CD4-positive, CD25-positive, alpha-beta regulatory T cell (primary cell): ENCODE data around the gene AMIGO2. TPM values are rescaled to one million over a fixed set of nuclear protein-coding genes. Genes with fewer than 3 reads are reported as not detected.

Source experiments
- ATAC-seq, 2 donors: fragments of 150-1000 bp; cut with Tn5 transposase; one replicate each; pipeline ENCODE4 v1.10.0; 2021; ENCODE audit warnings: low read depth in 2 of 2, moderate number of reproducible peaks in 2 of 2, moderate library complexity in 1 of 2
- DNase-seq, 3 donors: peaks; one replicate each; pipeline versions ENCODE4 v3.0.0 to v3.0.0-alpha.2; 2012 to 2022; ENCODE audit warnings: mixed read lengths in 1 of 3
- H3K27ac ChIP-seq: one replicate; pipeline ENCODE4 v1.7.0; 2013; ENCODE audit warnings: mild to moderate bottlenecking, low read length; ENCODE audit not compliant: insufficient read depth, poor library complexity, severe bottlenecking
- H3K27me3 ChIP-seq: one replicate; pipeline ENCODE4 v1.7.0; 2013; ENCODE audit warnings: low read length; ENCODE audit not compliant: control insufficient read depth, insufficient read depth
- H3K36me3 ChIP-seq: one replicate; pipeline ENCODE4 v1.7.0; 2013; ENCODE audit warnings: mild to moderate bottlenecking, low read length, moderate library complexity; ENCODE audit not compliant: control insufficient read depth, insufficient read depth
- H3K4me1 ChIP-seq: 2 replicates; pipeline ENCODE4 v1.7.0; 2013; ENCODE audit warnings: mild to moderate bottlenecking, low read length; ENCODE audit not compliant: insufficient read depth, control insufficient read depth, poor library complexity, severe bottlenecking
- H3K4me3 ChIP-seq: one replicate; pipeline ENCODE4 v1.7.0; 2013; ENCODE audit warnings: low read depth, mild to moderate bottlenecking, low read length, moderate library complexity
- H3K9me3 ChIP-seq, 2 experiments: 1 replicate in 1 of 2; 2 replicates in 1 of 2; pipeline ENCODE4 v1.7.0; 2013; ENCODE audit warnings: low read length in 2 of 2, mild to moderate bottlenecking in 1 of 2, moderate library complexity in 1 of 2; ENCODE audit not compliant: control insufficient read depth in 2 of 2
- H3K27ac Mint-ChIP-seq, 3 donors: one replicate each; pipeline ENCODE4 v1.8.0; 2020 to 2022; ENCODE audit warnings: mild to moderate bottlenecking in 3 of 3, mixed read lengths in 3 of 3, moderate library complexity in 2 of 3
- H3K27me3 Mint-ChIP-seq: one replicate; pipeline ENCODE4 v1.8.0; 2022; ENCODE audit warnings: mild to moderate bottlenecking, mixed read lengths
- H3K36me3 Mint-ChIP-seq: one replicate; pipeline ENCODE4 v1.8.0; 2020; ENCODE audit warnings: mixed read lengths
- H3K4me1 Mint-ChIP-seq, 4 donors: one replicate each; pipeline ENCODE4 v1.8.0; 2020 to 2022; ENCODE audit warnings: mixed read lengths in 4 of 4, mild to moderate bottlenecking in 1 of 4
- H3K4me3 Mint-ChIP-seq, 4 donors: one replicate each; pipeline ENCODE4 v1.8.0; 2020 to 2022; ENCODE audit warnings: mild to moderate bottlenecking in 4 of 4, mixed read lengths in 4 of 4, moderate library complexity in 3 of 4
- H3K9me3 Mint-ChIP-seq, 7 donors: one replicate each; pipeline ENCODE4 v1.8.0; 2020 to 2022; ENCODE audit warnings: mixed read lengths in 7 of 7, mild to moderate bottlenecking in 3 of 7, moderate library complexity in 2 of 7
- polyA plus RNA-seq, 4 donors: library from polyadenylated mRNA; unstranded; fragments of 300-500 nt; fragmentation: Illumina TruSeq; gene quantifications; one replicate each; pipeline ENCODE4 v1.2.3, GENCODE V29; 2021
- total RNA-seq: library from RNA; stranded (reverse); gene quantifications from one replicate; pipeline ENCODE4 v1.2.3, GENCODE V29; 2022

AMIGO2 gene
- total and polyA plus RNA-seq, 5 donors from 2014 or later, result 7.2 to 12.9 (median 10.8) TPM

DNA sequence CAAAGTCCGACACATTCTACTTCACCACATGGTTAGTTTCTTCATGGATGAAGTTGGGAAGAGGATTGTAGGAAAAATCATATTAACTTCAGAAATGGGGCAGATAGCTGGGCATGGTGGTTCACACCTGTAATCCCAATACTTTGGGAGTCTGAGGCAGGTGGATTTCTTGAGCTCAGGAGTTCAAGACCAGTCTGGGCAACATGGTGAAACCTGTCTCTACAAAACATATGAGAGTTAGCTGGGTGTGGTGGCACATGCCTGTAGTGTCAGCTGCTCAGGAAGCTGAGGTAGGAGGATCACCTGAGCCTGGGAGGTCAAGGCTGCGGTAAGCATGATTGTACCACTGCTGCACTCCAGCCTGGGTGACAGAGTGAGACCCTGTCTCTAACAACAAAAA, 49.9 kb downstream of the AMIGO2 start:
- no peaks in the 10 kb centered on the region for H3K9me3 Mint-ChIP-seq
- H3K4me1 Mint-ChIP-seq, result peaks cover 6 to 24% (median 9%) of the 10 kb centered on the region in 4 donors
- H3K27me3 Mint-ChIP-seq, result peaks cover 14% of the 10 kb centered on the region
- Histone ChIP-seq H3K27ac (no peak overlapping the region), H3K4me3 (no peak overlapping the region), H3K36me3 (no peaks in the 10 kb centered on the region), H3K27me3 (peaks cover 6% of the 10 kb centered on the region), H3K9me3 (no peaks in the 10 kb centered on the region), H3K4me1 (no peaks in the 10 kb centered on the region)
- no peak overlapping the region for H3K27ac Mint-ChIP-seq
- H3K36me3 Mint-ChIP-seq, result no peaks in the 10 kb centered on the region
- DNase-seq, result no peak
- H3K4me3 Mint-ChIP-seq, result no peak overlapping the region
- ATAC-seq, result no peak

DNA sequence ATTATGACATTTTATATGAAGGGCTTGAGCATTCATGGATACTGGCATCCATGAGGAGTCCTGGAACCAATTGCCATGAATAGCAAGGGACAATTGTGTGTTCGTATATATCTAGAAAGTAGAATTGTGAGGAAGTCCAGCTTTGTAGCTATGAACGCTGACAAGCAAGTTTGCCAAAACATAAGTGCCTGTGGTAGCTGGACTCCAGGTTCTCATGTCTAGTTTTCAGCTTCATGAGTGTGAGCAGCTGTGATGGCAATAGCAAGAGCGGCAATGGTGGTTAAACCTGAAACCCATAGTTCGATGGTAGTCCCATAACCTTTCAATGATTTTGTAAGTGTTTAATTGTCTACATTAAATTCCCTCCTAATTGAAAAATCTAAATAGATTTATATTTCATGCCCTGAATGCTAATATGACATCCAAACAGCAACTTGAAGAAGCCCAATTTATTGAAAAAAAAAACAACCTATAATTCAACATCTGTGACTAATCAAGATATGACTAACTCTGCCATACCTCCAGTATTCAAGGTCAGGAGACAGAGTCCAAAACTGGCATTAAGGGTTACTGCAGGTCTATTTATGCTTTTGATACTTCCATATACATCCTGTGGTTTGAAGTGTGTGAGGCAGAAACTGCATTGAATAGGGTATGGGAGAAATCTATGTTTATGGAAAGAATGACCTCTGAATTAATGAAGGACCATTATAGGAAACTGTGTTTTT, 50.6 kb downstream of the AMIGO2 start:
- Histone ChIP-seq H3K4me1 (no peaks in the 10 kb centered on the region), H3K36me3 (no peaks in the 10 kb centered on the region), H3K27me3 (peaks cover 6% of the 10 kb centered on the region), H3K27ac (no peak overlapping the region), H3K4me3 (no peak overlapping the region), H3K9me3 (no peaks in the 10 kb centered on the region)
- no peak overlapping the region for H3K27ac Mint-ChIP-seq
- no peaks in the 10 kb centered on the region for H3K9me3 Mint-ChIP-seq
- H3K4me1 Mint-ChIP-seq, result peaks cover 6 to 21% (median 9%) of the 10 kb centered on the region in 4 donors
- H3K36me3 Mint-ChIP-seq, result no peaks in the 10 kb centered on the region
- ATAC-seq, result no peak
- H3K27me3 Mint-ChIP-seq, result peaks cover 14% of the 10 kb centered on the region
- no peak overlapping the region for H3K4me3 Mint-ChIP-seq
- DNase-seq, result no peak

DNA sequence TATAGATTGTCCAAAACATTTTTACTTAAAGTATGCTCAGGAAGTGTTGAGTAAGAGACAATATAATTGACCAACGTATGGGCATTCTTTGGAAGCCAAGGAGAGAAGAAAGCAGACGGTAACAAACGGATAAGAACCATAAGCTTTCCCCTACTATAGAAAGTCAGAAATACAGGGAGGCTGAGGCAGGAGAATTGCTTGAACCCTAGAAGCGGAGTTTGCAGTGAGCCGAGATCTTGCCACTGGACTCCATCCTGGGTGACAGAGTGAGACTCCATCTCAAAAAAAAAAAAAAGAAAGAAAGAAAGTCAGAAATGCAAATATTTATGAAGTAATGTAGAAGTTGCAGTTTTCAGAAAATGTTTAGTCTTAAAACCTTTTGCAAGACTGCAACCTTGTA, 51.6 kb downstream of the AMIGO2 start:
- no peaks in the 10 kb centered on the region for H3K36me3 Mint-ChIP-seq
- Histone ChIP-seq H3K4me1 (no peaks in the 10 kb centered on the region), H3K27me3 (peaks cover 6% of the 10 kb centered on the region), H3K9me3 (no peaks in the 10 kb centered on the region), H3K27ac (no peak overlapping the region), H3K36me3 (no peaks in the 10 kb centered on the region), H3K4me3 (no peak overlapping the region)
- no peaks in the 10 kb centered on the region for H3K9me3 Mint-ChIP-seq
- peaks cover 6 to 12% (median 7%) of the 10 kb centered on the region in 4 donors for H3K4me1 Mint-ChIP-seq
- H3K4me3 Mint-ChIP-seq, result no peak overlapping the region
- peaks cover 14% of the 10 kb centered on the region for H3K27me3 Mint-ChIP-seq
- ATAC-seq (no peak), DNase-seq (no peak)
- H3K27ac Mint-ChIP-seq, result no peak overlapping the region

Other genes starting within 250 kb of the AMIGO2 start
- gene PCED1B, start 338 bp downstream of the AMIGO2 start, total RNA-seq, result 64.9 TPM
- 10 to 100 TPM; 56.7 to 74.5 (median 65.0) TPM for gene PCED1B, start 338 bp downstream of the AMIGO2 start, polyA plus RNA-seq